ENCODE measurements around the gene C20orf173. TPM values are rescaled to one million over a fixed set of nuclear protein-coding genes. Genes with fewer than 3 reads are reported as not detected.

The C20orf173 gene, protein sequence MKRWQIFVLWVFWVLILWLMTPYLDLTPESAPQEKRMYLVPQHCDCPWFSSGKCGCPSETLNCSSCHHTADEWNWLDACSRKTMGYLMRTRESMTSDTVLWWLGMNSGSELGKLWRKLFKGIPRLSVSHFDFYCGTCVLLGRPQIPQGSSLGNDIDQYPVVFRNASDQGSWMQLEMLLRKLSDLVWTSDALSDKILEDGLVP
- not detected in 2 replicates for total RNA-seq

DNA sequence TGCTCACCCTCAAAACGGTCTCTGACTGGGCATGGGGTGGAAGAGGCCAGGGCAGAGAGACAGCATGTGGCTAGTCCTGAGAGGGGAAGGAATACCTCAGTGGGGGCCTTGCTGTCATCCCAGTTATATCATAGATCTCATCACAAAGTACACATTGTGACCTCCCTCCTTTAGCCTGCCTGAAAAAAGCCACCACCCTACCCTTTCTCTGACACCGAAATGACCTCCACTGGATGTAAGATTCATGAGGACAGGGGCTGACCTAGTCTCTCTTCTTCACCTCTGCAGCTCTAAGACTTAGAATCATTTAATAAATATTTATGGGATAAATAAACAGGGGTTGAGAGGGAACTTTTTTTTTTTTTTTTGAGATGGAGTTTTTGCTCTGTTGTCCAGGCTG is at the start of gene C20orf173:
TSS of gene C20orf173 (minus strand) at position 101 of the 400 bp plus-strand sequence. CDS start 279 bp downstream, outside the sequence.

DNA sequence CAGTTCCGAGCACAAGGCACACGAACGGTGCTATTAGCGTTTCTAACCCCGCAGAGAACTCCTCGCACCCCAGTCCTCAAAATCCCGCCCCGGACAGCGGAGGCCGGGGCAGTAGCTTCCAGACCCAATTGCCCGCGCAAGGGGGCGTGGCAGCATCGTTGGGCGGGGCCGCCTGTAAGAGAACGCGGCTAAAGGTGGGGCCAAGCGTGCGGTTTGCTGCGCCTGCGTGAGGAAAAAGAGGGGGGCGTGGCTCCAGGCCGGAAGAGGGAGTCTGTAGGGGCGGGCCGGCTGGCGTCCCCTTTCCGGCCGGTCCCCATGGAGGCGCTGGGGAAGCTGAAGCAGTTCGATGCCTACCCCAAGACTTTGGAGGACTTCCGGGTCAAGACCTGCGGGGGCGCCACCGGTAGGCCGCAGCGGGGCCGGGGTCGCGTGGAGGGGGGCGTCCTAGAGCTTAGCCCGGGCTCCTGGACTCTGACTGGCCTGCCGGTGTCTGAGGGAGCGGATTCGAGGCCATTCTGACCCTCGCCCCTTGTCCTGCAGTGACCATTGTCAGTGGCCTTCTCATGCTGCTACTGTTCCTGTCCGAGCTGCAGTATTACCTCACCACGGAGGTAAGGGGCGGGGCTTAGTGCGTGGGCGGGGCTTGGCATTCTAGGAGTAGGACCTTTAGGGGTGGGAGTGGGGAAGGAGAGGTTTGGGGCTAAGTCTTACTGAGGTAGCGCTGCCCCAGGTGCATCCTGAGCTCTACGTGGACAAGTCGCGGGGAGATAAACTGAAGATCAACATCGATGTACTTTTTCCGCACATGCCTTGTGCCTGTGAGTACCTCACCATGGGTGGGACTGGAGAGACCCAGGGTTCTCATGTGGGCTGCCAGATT is 12.6 kb upstream of the C20orf173 start, which contains the start of gene ERGIC3:
TSS of gene ERGIC3 (plus strand) at position 296 of the 880 bp plus-strand sequence. CDS start at position 316, 20 bp downstream.

Other genes starting within 250 kb of the C20orf173 start
- 161 and 185 TPM in 2 replicates for gene EIF6, start 244.9 kb downstream of the C20orf173 start, total RNA-seq
- gene FAM83C, start 237.2 kb downstream of the C20orf173 start, total RNA-seq, result not detected in 2 replicates
- 20.4 and 33.0 TPM in 2 replicates for gene UQCC1, start 117.7 kb downstream of the C20orf173 start, total RNA-seq
- gene GDF5, start 91.4 kb downstream of the C20orf173 start, total RNA-seq, result 37.4 and 41.8 TPM in 2 replicates
- gene CEP250, start 74.1 kb downstream of the C20orf173 start, total RNA-seq, result 14.4 and 25.8 TPM in 2 replicates
- gene ERGIC3, start 12.4 kb upstream of the C20orf173 start, total RNA-seq, result 396 and 424 TPM in 2 replicates
- gene SPAG4, start 86.2 kb upstream of the C20orf173 start, total RNA-seq, result 32.9 and 44.2 TPM in 2 replicates
- gene CPNE1, start 135.2 kb upstream of the C20orf173 start, total RNA-seq, result 145 and 149 TPM in 2 replicates
- gene RBM12, start 135.2 kb upstream of the C20orf173 start, total RNA-seq, result 26.6 and 31.1 TPM in 2 replicates
- 25.1 and 28.8 TPM in 2 replicates for gene NFS1, start 169.7 kb upstream of the C20orf173 start, total RNA-seq
- 584 and 690 TPM in 2 replicates for gene ROMO1, start 169.8 kb upstream of the C20orf173 start, total RNA-seq
- gene RBM39, start 212.6 kb upstream of the C20orf173 start, total RNA-seq, result 141 and 171 TPM in 2 replicates
- 17.8 and 18.1 TPM in 2 replicates for gene PHF20, start 242.4 kb upstream of the C20orf173 start, total RNA-seq

Measured in cardiac atrium fibroblast (primary cell).